Hepatic stellate cell (primary cell): ENCODE data around the gene ADPRS.

Experiments
- DNase-seq: peaks from one replicate; pipeline ENCODE4 v3.0.0; 2011; ENCODE audit warnings: low spot score

Gene ADPRS

GRCh38 chr1:36087233-36088123 lies 1.2 kb upstream of the ADPRS start:
- no peak for DNase-seq

- DNase-seq: no peak
These were observed 471 bp upstream of the ADPRS start for GRCh38 chr1:36088265-36088576.

GRCh38 chr1:36089393-36090121 lies 865 bp downstream of the ADPRS start:
- DNase-seq: peak; percentile 59

GRCh38 chr1:36091141-36091540 lies 2.4 kb downstream of the ADPRS start:
- no peak for DNase-seq

- DNase-seq: no peak
These were observed 3.0 kb downstream of the ADPRS start for GRCh38 chr1:36091698-36092097.

- no peak for DNase-seq
These were observed 3.6 kb downstream of the ADPRS start for GRCh38 chr1:36092166-36092797.

- DNase-seq: no peak
These were observed 4.1 kb downstream of the ADPRS start for GRCh38 chr1:36092798-36093185.

GRCh38 chr1:36093226-36093625 lies 4.5 kb downstream of the ADPRS start:
- no peak for DNase-seq

GRCh38 chr1:36093929-36094328 lies 5.2 kb downstream of the ADPRS start:
- no peak for DNase-seq

GRCh38 chr1:36094621-36095061 lies 5.9 kb downstream of the ADPRS start:
- DNase-seq: no peak

- DNase-seq: no peak
These were observed 7.2 kb downstream of the ADPRS start for GRCh38 chr1:36095760-36096405.

GRCh38 chr1:36096500-36097432 lies 8.1 kb downstream of the ADPRS start:
- peak; percentile 53 for DNase-seq

GRCh38 chr1:36097693-36098585 lies 9.2 kb downstream of the ADPRS start:
- no peak for DNase-seq

GRCh38 chr1:36098650-36099365 lies 10.1 kb downstream of the ADPRS start:
- no peak for DNase-seq

- peak; percentile 90 for DNase-seq
These were observed 11.1 kb downstream of the ADPRS start for GRCh38 chr1:36099681-36100341.

GRCh38 chr1:36100376-36100775 lies 11.7 kb downstream of the ADPRS start:
- no peak for DNase-seq

- DNase-seq: no peak
These were observed 12.9 kb downstream of the ADPRS start for GRCh38 chr1:36101546-36101945.

- no peak for DNase-seq
These were observed 17.6 kb downstream of the ADPRS start for GRCh38 chr1:36106269-36106668.

GRCh38 chr1:36107394-36107793 lies 18.7 kb downstream of the ADPRS start:
- DNase-seq: no peak
